ENCODE results near the gene IPO11. TPM values are rescaled to one million over a fixed set of nuclear protein-coding genes. Genes with fewer than 3 reads are reported as not detected.
"Not testable (repeated sequence)": the region's sequence is repeated elsewhere in the genome, so short reads cannot be mapped to it uniquely, and the experiment has no call there.

Gene IPO11
- polyA plus RNA-seq, 3 donors, result 38.3 to 41.5 (median 38.3) TPM

GRCh38 chr5:62594364-62594984, 181.9 kb downstream of the IPO11 start:
- no peak for DNase-seq (ENCODE audit: low read depth in 3 of 3, low spot score in 2 of 3)

- DNase-seq (ENCODE audit: low read depth in 3 of 3, low spot score in 2 of 3), result no peak
These were observed 183.5 kb downstream of the IPO11 start for GRCh38 chr5:62596096-62596495.

- DNase-seq (ENCODE audit: low read depth in 3 of 3, low spot score in 2 of 3), result no peak
These were observed 184.1 kb downstream of the IPO11 start for GRCh38 chr5:62596691-62597090.

GRCh38 chr5:62597314-62597713, 184.8 kb downstream of the IPO11 start:
- no peak for DNase-seq (ENCODE audit: low read depth in 3 of 3, low spot score in 2 of 3)

GRCh38 chr5:62600560-62601252, 188.1 kb downstream of the IPO11 start:
- no peak for DNase-seq (ENCODE audit: low read depth in 3 of 3, low spot score in 2 of 3)

GRCh38 chr5:62603934-62604333, 191.4 kb downstream of the IPO11 start:
- DNase-seq (ENCODE audit: low read depth in 3 of 3, low spot score in 2 of 3), result no peak

- DNase-seq (ENCODE audit: low read depth in 3 of 3, low spot score in 2 of 3), result no peak
These were observed 193.1 kb downstream of the IPO11 start for GRCh38 chr5:62605638-62606037.

GRCh38 chr5:62606878-62607277, 194.3 kb downstream of the IPO11 start:
- DNase-seq (ENCODE audit: low read depth in 3 of 3, low spot score in 2 of 3), result no peak

GRCh38 chr5:62607615-62608014, 195.1 kb downstream of the IPO11 start:
- no peak for DNase-seq (ENCODE audit: low read depth in 3 of 3, low spot score in 2 of 3)

GRCh38 chr5:62608529-62609511, 196.3 kb downstream of the IPO11 start:
- no peak for DNase-seq (ENCODE audit: low read depth in 3 of 3, low spot score in 2 of 3)

GRCh38 chr5:62614355-62614754, 201.8 kb downstream of the IPO11 start:
- DNase-seq (ENCODE audit: low read depth in 3 of 3, low spot score in 2 of 3), result no peak

GRCh38 chr5:62616615-62617277, 204.2 kb downstream of the IPO11 start:
- no peak for DNase-seq (ENCODE audit: low read depth in 3 of 3, low spot score in 2 of 3)

- DNase-seq (ENCODE audit: low read depth in 3 of 3, low spot score in 2 of 3), result no peak
These were observed 205.4 kb downstream of the IPO11 start for GRCh38 chr5:62617943-62618342.

GRCh38 chr5:62620761-62621160, 208.2 kb downstream of the IPO11 start:
- DNase-seq (ENCODE audit: low read depth in 3 of 3, low spot score in 2 of 3), result no peak

- no peak for DNase-seq (ENCODE audit: low read depth in 3 of 3, low spot score in 2 of 3)
These were observed 208.7 kb downstream of the IPO11 start for GRCh38 chr5:62621280-62621679.

GRCh38 chr5:62623271-62623670, 210.7 kb downstream of the IPO11 start:
- DNase-seq (ENCODE audit: low read depth in 3 of 3, low spot score in 2 of 3), result no peak

GRCh38 chr5:62624436-62624835, 211.9 kb downstream of the IPO11 start:
- not testable (repeated sequence) for DNase-seq (ENCODE audit: low read depth in 3 of 3, low spot score in 2 of 3)

GRCh38 chr5:62626534-62626933, 214.0 kb downstream of the IPO11 start:
- no peak for DNase-seq (ENCODE audit: low read depth in 3 of 3, low spot score in 2 of 3)

GRCh38 chr5:62627121-62627520, 214.6 kb downstream of the IPO11 start:
- no peak for DNase-seq (ENCODE audit: low read depth in 3 of 3, low spot score in 2 of 3)

GRCh38 chr5:62627901-62628300, 215.3 kb downstream of the IPO11 start:
- no peak for DNase-seq (ENCODE audit: low read depth in 3 of 3, low spot score in 2 of 3)

Measured in right renal cortex interstitium (tissue), 3 donors.